ENCODE data around the gene SENP6.

GRCh38 chr6:75579951-75580350 lies 21.7 kb upstream of the SENP6 start:
- TF ChIP-seq CTCF (optimal IDR thresholded peaks at IDR 0.05 in 1 of 3, IDR thresholded peaks at IDR 0.05 in 1 of 3, conservative IDR thresholded peaks at IDR 0.05 in 1 of 3; ENCODE audit: extremely low read depth in 1 of 3, insufficient read depth in 2 of 3, low read length in 3 of 3), result no peak
- TF ChIP-seq EZH2 (IDR thresholded peaks at IDR 0.05; ENCODE audit: low read length), result no peak

All from keratinocyte (primary cell).